SK-N-SH (cell line): ENCODE results near the gene HSPG2. TPM values are rescaled to one million over a fixed set of nuclear protein-coding genes. Genes with fewer than 3 reads are reported as not detected.
"Not testable (repeated sequence)": the region's sequence is repeated elsewhere in the genome, so short reads cannot be mapped to it uniquely, and the experiment has no call there.

Source experiments
- CTCF ChIA-PET: fragments of 300-600, 350-600 bp; formaldehyde crosslinking; extraction: SDS; loops from one replicate; lab custom pipeline; 2021; lab: Yijun Ruan, JAX
- POLR2A ChIA-PET: fragments of 350-600 bp; sonication (Branson Sonifier 250); formaldehyde crosslinking; extraction: SDS; loops from one replicate; lab custom pipeline; 2020; ENCODE audit warnings: antibody characterized with exemption, inconsistent platforms; lab: Yijun Ruan, JAX
- DNase-seq: peaks from one replicate; pipeline ENCODE4 v3.0.0; 2012
- H2AFZ ChIP-seq: fragments of 200-600 bp; sonication (generic); 2 replicates; pipeline ENCODE4 v1.8.1; 2016; ENCODE audit warnings: antibody characterized with exemption, mild to moderate bottlenecking, low read depth
- H3F3A ChIP-seq: fragments of 200-600 bp; sonication (generic); replicated peaks from 2 replicates; pipeline ENCODE3; 2016; ENCODE audit warnings: antibody characterized with exemption, mild to moderate bottlenecking; ENCODE audit not compliant: insufficient read depth
- H3K27ac ChIP-seq, 2 experiments: fragments of 200-500 bp in 1 of 2; fragments of 200-600 bp in 1 of 2; sonication (Bioruptor generic) in 1 of 2; sonication (generic), shearing (Covaris generic) in 1 of 2; 2 replicates each; pipeline versions ENCODE4 v1.5.1 to v1.6.1; 2014 to 2016; ENCODE audit warnings: low read depth in 2 of 2, inconsistent platforms in 1 of 2, low read length in 1 of 2, mild to moderate bottlenecking in 1 of 2, mixed read lengths in 1 of 2
- H3K27me3 ChIP-seq: fragments of 200-600 bp; sonication (generic), shearing (Covaris generic); 2 replicates; pipeline ENCODE4 v1.6.1; 2016; ENCODE audit warnings: mixed run types; ENCODE audit not compliant: insufficient read depth
- H3K36me3 ChIP-seq, 2 experiments: fragments of 200-500 bp in 1 of 2; fragments of 200-600 bp in 1 of 2; sonication (Bioruptor generic) in 1 of 2; sonication (generic) in 1 of 2; replicated peaks in 1 of 2; 2 replicates each; pipeline versions ENCODE3 to v1.5.1; 2014 to 2016; ENCODE audit warnings: low read length in 1 of 2, mild to moderate bottlenecking in 1 of 2; ENCODE audit not compliant: insufficient read depth in 2 of 2, control insufficient read depth in 1 of 2
- H3K4me1 ChIP-seq, 2 experiments: fragments of 200-500 bp in 1 of 2; fragments of 200-600 bp in 1 of 2; sonication (Bioruptor generic) in 1 of 2; sonication (generic), shearing (Covaris generic) in 1 of 2; 2 replicates each; pipeline versions ENCODE4 v1.5.1 to v1.6.1; 2014 to 2016; ENCODE audit warnings: low read depth in 1 of 2, low read length in 1 of 2, mixed run types in 1 of 2; ENCODE audit not compliant: insufficient read depth in 2 of 2, control insufficient read depth in 1 of 2
- H3K4me2 ChIP-seq: fragments of 200-600 bp; sonication (generic), shearing (Covaris generic); 2 replicates; pipeline ENCODE4 v1.6.1; 2017; ENCODE audit warnings: mixed run types
- H3K4me3 ChIP-seq, 2 experiments: fragments of 200-500 bp in 1 of 2; fragments of 200-600 bp in 1 of 2; sonication (Bioruptor generic) in 1 of 2; sonication (generic), shearing (Covaris generic) in 1 of 2; 2 replicates each; pipeline versions ENCODE4 v1.5.1 to v1.8.1; 2014 to 2016; ENCODE audit warnings: low read depth in 2 of 2, inconsistent platforms in 1 of 2, low read length in 1 of 2, mild to moderate bottlenecking in 1 of 2, mixed read lengths in 1 of 2, moderate library complexity in 1 of 2
- H3K79me2 ChIP-seq: fragments of 200-600 bp; sonication (generic); 2 replicates; pipeline ENCODE4 v1.8.1; 2017; ENCODE audit warnings: mild to moderate bottlenecking; ENCODE audit not compliant: insufficient read depth
- H3K9ac ChIP-seq: fragments of 200-600 bp; sonication (generic); 2 replicates; pipeline ENCODE4 v1.6.1; 2017; ENCODE audit warnings: mixed run types
- H3K9me2 ChIP-seq: fragments of 200-600 bp; sonication (generic); 2 replicates; pipeline ENCODE4 v1.6.1; 2017; ENCODE audit warnings: mixed run types
- H3K9me3 ChIP-seq: fragments of 200-600 bp; sonication (generic); 2 replicates; pipeline ENCODE4 v1.6.1; 2017; ENCODE audit warnings: mixed run types, mild to moderate bottlenecking, moderate library complexity
- H4K20me1 ChIP-seq: fragments of 200-600 bp; sonication (generic); 2 replicates; pipeline ENCODE4 v1.6.1; 2017; ENCODE audit warnings: mild to moderate bottlenecking, mixed run types; ENCODE audit not compliant: insufficient read depth
- whole genome bisulfite sequencing: methylation state at CpG from one replicate; pipeline ENCODE4 v1.1.6; 2017; ENCODE audit warnings: low lambda C conversion rate; 5-methylcytosine and 5-hydroxymethylcytosine counted together
- polyA plus RNA-seq, 3 experiments: library from polyadenylated mRNA; depleted of rRNA; stranded (reverse); fragments of >200 nt; gene quantifications; 2 replicates each; pipeline ENCODE4 v1.2.3, GENCODE V29; 2012

The HSPG2 gene
- polyA plus RNA-seq, 1 of the 3 experiments (the other 2 are of a cell fraction), result 28.9 TPM

- H3K27me3 ChIP-seq, H4K20me1 ChIP-seq, H3K4me3 ChIP-seq, H2AFZ ChIP-seq, H3K79me2 ChIP-seq, H3K9me2 ChIP-seq, H3F3A ChIP-seq, H3K27ac ChIP-seq, H3K9ac ChIP-seq, CTCF ChIA-PET, H3K36me3 ChIP-seq, POLR2A ChIA-PET, H3K4me1 ChIP-seq, H3K4me2 ChIP-seq, H3K9me3 ChIP-seq, DNase-seq: not testable (repeated sequence)
- 91% methylated on average over 5 of the region's 8 CpGs for WGBS
Measured at GRCh38 chr1:21973948-21974347, 36.8 kb upstream of the HSPG2 start.

- H3K9me3 ChIP-seq, H3K79me2 ChIP-seq, H3K27me3 ChIP-seq, H3K27ac ChIP-seq, H3F3A ChIP-seq, CTCF ChIA-PET, POLR2A ChIA-PET, H3K4me3 ChIP-seq, H3K36me3 ChIP-seq, H3K4me2 ChIP-seq, H3K9ac ChIP-seq, H3K9me2 ChIP-seq, H3K4me1 ChIP-seq, H4K20me1 ChIP-seq, DNase-seq, H2AFZ ChIP-seq: not testable (repeated sequence)
- WGBS, result 80% methylated on average over 2 of the region's 2 CpGs
Measured at GRCh38 chr1:21972973-21973441, 35.9 kb upstream of the HSPG2 start.

- CTCF ChIA-PET, DNase-seq, H3K9me2 ChIP-seq, H3K79me2 ChIP-seq, H3K36me3 ChIP-seq, H3K4me1 ChIP-seq, H3K4me3 ChIP-seq, H3K4me2 ChIP-seq, H3K27me3 ChIP-seq, H3F3A ChIP-seq, H4K20me1 ChIP-seq, H3K27ac ChIP-seq, H3K9ac ChIP-seq, POLR2A ChIA-PET, H2AFZ ChIP-seq, H3K9me3 ChIP-seq: not testable (repeated sequence)
- 48% methylated on average over 4 of the region's 4 CpGs for WGBS
Measured at GRCh38 chr1:21970523-21970922, 33.4 kb upstream of the HSPG2 start.

GRCh38 chr1:21969066-21969465 lies 32.0 kb upstream of the HSPG2 start:
- H3K36me3 ChIP-seq, H4K20me1 ChIP-seq, H3K4me2 ChIP-seq, H3K27me3 ChIP-seq, H3F3A ChIP-seq, CTCF ChIA-PET, H3K9me3 ChIP-seq, H3K9ac ChIP-seq, H3K79me2 ChIP-seq, H3K27ac ChIP-seq, H3K4me1 ChIP-seq, H2AFZ ChIP-seq, POLR2A ChIA-PET, DNase-seq, H3K9me2 ChIP-seq, H3K4me3 ChIP-seq: not testable (repeated sequence)
- 70% methylated on average over 3 of the region's 5 CpGs for WGBS

- POLR2A ChIA-PET, CTCF ChIA-PET: not testable (repeated sequence)
Measured at GRCh38 chr1:21967216-21967615, 30.1 kb upstream of the HSPG2 start.

More at GRCh38 chr1:21967216-21967615, 30.1 kb upstream of the HSPG2 start:
- not testable (repeated sequence) for H3K79me2 ChIP-seq, H3K4me3 ChIP-seq, H3K4me1 ChIP-seq, H2AFZ ChIP-seq, H3K9ac ChIP-seq, H3K9me2 ChIP-seq, H3K4me2 ChIP-seq, H4K20me1 ChIP-seq, H3K9me3 ChIP-seq, H3K36me3 ChIP-seq, DNase-seq, H3K27me3 ChIP-seq, H3F3A ChIP-seq, H3K27ac ChIP-seq
- 96% methylated on average over 6 of the region's 6 CpGs for WGBS
